Measurements from ENCODE around the gene DNAJC15. TPM values are rescaled to one million over a fixed set of nuclear protein-coding genes. Genes with fewer than 3 reads are reported as not detected.

Gene DNAJC15
- total and polyA plus RNA-seq, 2 of the 4 experiments (the other 2 are of a cell fraction): 7.0 to 22.0 TPM

GRCh38 chr13:43158516-43158915 is 135.1 kb downstream of the DNAJC15 start:
- Histone ChIP-seq H3K27me3 (ENCODE audit: control insufficient read depth, insufficient read depth, low read length) (no peaks in the 10 kb centered on the region), H3K9me3 (ENCODE audit: control insufficient read depth, insufficient read depth, low read length) (no peaks in the 10 kb centered on the region), H3K18ac (ENCODE audit: low read depth, low read length) (peak overlapping the region; percentile 35; the same call in 1 of the 2 replicates), H2BK15ac (ENCODE audit: low read depth, low read length) (no peak overlapping the region), H3K36me3 (ENCODE audit: control insufficient read depth, insufficient read depth, low read length) (no peaks in the 10 kb centered on the region), H4K8ac (ENCODE audit: low read depth in 2 of 2, low read length in 2 of 2) (no peak overlapping the region), H2BK120ac (ENCODE audit: low read depth, low read length) (no peak overlapping the region), H3K4me1 (ENCODE audit: control insufficient read depth, insufficient read depth, low read length) (no peaks in the 10 kb centered on the region), H2AK9ac (replicated peaks; ENCODE audit: low read depth, low read length, poor library complexity) (no peak overlapping the region), H3K14ac (replicated peaks; ENCODE audit: low read depth, low read length) (no peak overlapping the region), H2BK5ac (ENCODE audit: low read depth, low read length, poor library complexity, severe bottlenecking) (peak overlapping the region; percentile 17), H3K9ac (ENCODE audit: low read depth, low read length) (no peak overlapping the region), H2BK20ac (ENCODE audit: low read depth, low read length) (no peak overlapping the region), H3K4ac (ENCODE audit: low read depth, low read length) (no peak overlapping the region), H4K5ac (ENCODE audit: low read depth, low read length) (peak overlapping the region; percentile 34; the same call in 1 of the 2 replicates), H2AFZ (replicated peaks; ENCODE audit: low read length, poor library complexity) (peak overlapping the region; percentile 47), H3K23ac (ENCODE audit: low read depth, low read length) (no peak overlapping the region), H3K4me2 (ENCODE audit: low read depth, low read length) (no peak overlapping the region), H3K27ac (ENCODE audit: insufficient read depth, low read length) (no peak overlapping the region), H3K4me3 (ENCODE audit: insufficient read depth, low read depth, low read length) (no peak overlapping the region), H3K79me1 (ENCODE audit: low read depth in 1 of 2, low read length in 2 of 2) (no peaks in the 10 kb centered on the region), H3K9me1 (ENCODE audit: insufficient read depth, low read length) (no peaks in the 10 kb centered on the region), H2AK5ac (ENCODE audit: low read depth, low read length) (0 out of 2 replicates have a peak overlapping the region, but pooled peaks have one; percentile 7), H4K20me1 (ENCODE audit: insufficient read depth, low read length) (no peaks in the 10 kb centered on the region), H4K91ac (ENCODE audit: insufficient read depth, low read depth, low read length) (no peak overlapping the region), H3K56ac (ENCODE audit: extremely low read depth, insufficient read depth, low read length) (no peak overlapping the region)
- ChIA-PET CTCF (interaction anchor here (0.9 kb wide), 1 partner anchor 646 kb away, joined by 3 read pairs; no protein-coding TSS in a partner anchor), POLR2A (ENCODE audit: unreplicated experiment) (no interaction called here)
- no peak for DNase-seq
- intact Hi-C loops (cut with micrococcal nuclease) (no loop called here), in situ Hi-C loops (cut with MboI; ENCODE audit: low sequenced_read_pairs) (no loop called here), dilution Hi-C loops (cut with HindIII; ENCODE audit: low sequenced_read_pairs, unreplicated experiment) (no loop called here)
- ATAC-seq (ENCODE audit: low read depth): peak; percentile 11; the same call in 1 of the 2 replicates
- WGBS, 2 experiments (ENCODE audit: extremely low coverage in 2 of 2, insufficient read length in 1 of 2): 49% methylated on average over 3 of the region's 3 CpGs; no CpG with 5 or more reads in 1 of the 2 experiments
- TF ChIP-seq CHD1 (IDR thresholded peaks at IDR 0.05; ENCODE audit: low read depth, low read length) (no peak), NFE2L2 (IDR thresholded peaks at IDR 0.05; ENCODE audit: low read depth, low read length) (no peak), MAFK (IDR thresholded peaks at IDR 0.05; ENCODE audit: low read depth, low read length) (no peak), BHLHE40 (IDR thresholded peaks at IDR 0.05; ENCODE audit: low read depth, low read length) (no peak), ELK1 (IDR thresholded peaks at IDR 0.05; ENCODE audit: borderline replicate concordance, low read depth, low read length) (no peak), SMC3 (IDR thresholded peaks at IDR 0.05; ENCODE audit: low read depth, low read length) (no peak), MXI1 (IDR thresholded peaks at IDR 0.05; ENCODE audit: borderline replicate concordance, low read depth, low read length) (no peak), RCOR1 (IDR thresholded peaks at IDR 0.05; ENCODE audit: insufficient replicate concordance, low read length) (no peak)
- TF ChIP-seq, protein P1, sequence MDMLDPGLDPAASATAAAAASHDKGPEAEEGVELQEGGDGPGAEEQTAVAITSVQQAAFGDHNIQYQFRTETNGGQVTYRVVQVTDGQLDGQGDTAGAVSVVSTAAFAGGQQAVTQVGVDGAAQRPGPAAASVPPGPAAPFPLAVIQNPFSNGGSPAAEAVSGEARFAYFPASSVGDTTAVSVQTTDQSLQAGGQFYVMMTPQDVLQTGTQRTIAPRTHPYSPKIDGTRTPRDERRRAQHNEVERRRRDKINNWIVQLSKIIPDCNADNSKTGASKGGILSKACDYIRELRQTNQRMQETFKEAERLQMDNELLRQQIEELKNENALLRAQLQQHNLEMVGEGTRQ (IDR thresholded peaks at IDR 0.05; ENCODE audit: low read depth, low read length): no peak
- TF ChIP-seq, protein P2, sequence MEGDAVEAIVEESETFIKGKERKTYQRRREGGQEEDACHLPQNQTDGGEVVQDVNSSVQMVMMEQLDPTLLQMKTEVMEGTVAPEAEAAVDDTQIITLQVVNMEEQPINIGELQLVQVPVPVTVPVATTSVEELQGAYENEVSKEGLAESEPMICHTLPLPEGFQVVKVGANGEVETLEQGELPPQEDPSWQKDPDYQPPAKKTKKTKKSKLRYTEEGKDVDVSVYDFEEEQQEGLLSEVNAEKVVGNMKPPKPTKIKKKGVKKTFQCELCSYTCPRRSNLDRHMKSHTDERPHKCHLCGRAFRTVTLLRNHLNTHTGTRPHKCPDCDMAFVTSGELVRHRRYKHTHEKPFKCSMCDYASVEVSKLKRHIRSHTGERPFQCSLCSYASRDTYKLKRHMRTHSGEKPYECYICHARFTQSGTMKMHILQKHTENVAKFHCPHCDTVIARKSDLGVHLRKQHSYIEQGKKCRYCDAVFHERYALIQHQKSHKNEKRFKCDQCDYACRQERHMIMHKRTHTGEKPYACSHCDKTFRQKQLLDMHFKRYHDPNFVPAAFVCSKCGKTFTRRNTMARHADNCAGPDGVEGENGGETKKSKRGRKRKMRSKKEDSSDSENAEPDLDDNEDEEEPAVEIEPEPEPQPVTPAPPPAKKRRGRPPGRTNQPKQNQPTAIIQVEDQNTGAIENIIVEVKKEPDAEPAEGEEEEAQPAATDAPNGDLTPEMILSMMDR (conservative IDR thresholded peaks at IDR 0.05; ENCODE audit: low read depth, low read length): no peak
- no TSS peak for BruUV-seq (replicated peaks)
